Activated CD4-positive, alpha-beta memory T cell treated with anti-CD3 and anti-CD28 coated beads, Interleukin-2, amount 10 ng/mL, durations not matched to agents 7 days and 5 days (primary cell): ENCODE measurements around the gene TROAP. TPM values are rescaled to one million over a fixed set of nuclear protein-coding genes. Genes with fewer than 3 reads are reported as not detected.

ENCODE experiments used
- CTCF ChIA-PET: fragments of 350-600 bp; sonication (Branson Sonifier 250); formaldehyde crosslinking; loops from one replicate; lab custom pipeline; 2021; ENCODE audit warnings: antibody characterized with exemption, inconsistent platforms; lab: Charles Lee
- POLR2A ChIA-PET: fragments of 350-600 bp; sonication (Branson Sonifier 250); formaldehyde crosslinking; loops from one replicate; lab custom pipeline; 2021; ENCODE audit warnings: antibody characterized with exemption; lab: Charles Lee
- DNase-seq: peaks from one replicate; pipeline ENCODE4 v3.0.0-alpha.2; 2020
- H3K27ac Mint-ChIP-seq: one replicate; pipeline ENCODE4 v1.8.0; 2021; ENCODE audit warnings: mild to moderate bottlenecking, mixed read lengths
- H3K27me3 Mint-ChIP-seq: one replicate; pipeline ENCODE4 v1.8.0; 2021; ENCODE audit warnings: mixed read lengths
- H3K36me3 Mint-ChIP-seq: one replicate; pipeline ENCODE4 v1.8.0; 2021; ENCODE audit warnings: low read depth, mixed read lengths
- H3K4me1 Mint-ChIP-seq: one replicate; pipeline ENCODE4 v1.8.0; 2021; ENCODE audit warnings: mixed read lengths
- H3K4me3 Mint-ChIP-seq: one replicate; pipeline ENCODE4 v1.8.0; 2021; ENCODE audit warnings: mild to moderate bottlenecking, mixed read lengths
- H3K9me3 Mint-ChIP-seq: one replicate; pipeline ENCODE4 v1.8.0; 2021; ENCODE audit warnings: mixed read lengths
- total RNA-seq, 2 experiments: library from RNA; stranded (reverse); gene quantifications; one replicate each; pipeline ENCODE4 v1.2.3, GENCODE V29; 2021

TROAP gene
- total RNA-seq, 2 experiments from 2014 or later: 75.1 to 79.5 TPM

- no peak overlapping the region for H3K27ac Mint-ChIP-seq
- H3K27me3 Mint-ChIP-seq: peaks cover 38% of the 10 kb centered on the region
- ChIA-PET CTCF (interaction anchor here (6.0 to 14.1 kb wide), 2 partner anchors 58 to 65 kb away, joined by 52 to 161 read pairs; partner anchors contain the start of gene DNAJC22), POLR2A (interaction anchor here (1.2 to 1.3 kb wide), 2 partner anchors 14 to 19 kb away, joined by 3 to 4 read pairs; partner anchors contain the start of gene TUBA1C)
- H3K36me3 Mint-ChIP-seq: no peaks in the 10 kb centered on the region
- H3K4me1 Mint-ChIP-seq: peaks cover 8% of the 10 kb centered on the region
- H3K4me3 Mint-ChIP-seq: no peak overlapping the region
- no peaks in the 10 kb centered on the region for H3K9me3 Mint-ChIP-seq
- no peak for DNase-seq
These were observed 38.4 kb upstream of the TROAP start for GRCh38 chr12:49284672-49285071.

GRCh38 chr12:49287876-49288275, 35.2 kb upstream of the TROAP start:
- no peak overlapping the region for H3K4me3 Mint-ChIP-seq
- CTCF ChIA-PET: interaction anchor here (1.0 to 14.1 kb wide), 12 partner anchors 9 to 79 kb away, joined by 3 to 161 read pairs (median 7); partner anchors contain the start of genes C1QL4, DNAJC22, SPATS2 and TROAP
- H3K9me3 Mint-ChIP-seq: no peaks in the 10 kb centered on the region
- H3K27ac Mint-ChIP-seq: no peak overlapping the region
- peaks cover 34% of the 10 kb centered on the region for H3K27me3 Mint-ChIP-seq
- POLR2A ChIA-PET: interaction anchor here (1.2 to 1.7 kb wide), 2 partner anchors 35 to 54 kb away, joined by 7 read pairs; partner anchors contain the start of gene TROAP
- no peak for DNase-seq
- no peaks in the 10 kb centered on the region for H3K36me3 Mint-ChIP-seq
- H3K4me1 Mint-ChIP-seq: peaks cover 8% of the 10 kb centered on the region

- Mint-ChIP-seq H3K36me3 (no peaks in the 10 kb centered on the region), H3K27ac (no peak overlapping the region), H3K27me3 (peaks cover 34% of the 10 kb centered on the region), H3K4me3 (no peak overlapping the region), H3K9me3 (no peaks in the 10 kb centered on the region), H3K4me1 (peaks cover 8% of the 10 kb centered on the region)
- POLR2A ChIA-PET: interaction anchor here (0.6 to 2.0 kb wide), 5 partner anchors 34 to 218 kb away, joined by 3 to 8 read pairs (median 7); partner anchors contain the start of genes DNAJC22 and TROAP
- CTCF ChIA-PET: interaction anchor here (0.6 to 14.1 kb wide), 25 partner anchors 9 to 510 kb away, joined by 3 to 161 read pairs (median 5); partner anchors contain the start of genes C1QL4, DNAJC22, SPATS2 and TROAP
- DNase-seq: peak; percentile 77
These were observed 34.6 kb upstream of the TROAP start for GRCh38 chr12:49288412-49288853.

GRCh38 chr12:49288922-49289555, 34.0 kb upstream of the TROAP start:
- H3K27me3 Mint-ChIP-seq: peaks cover 38% of the 10 kb centered on the region
- POLR2A ChIA-PET: interaction anchor here (0.6 to 2.0 kb wide), 7 partner anchors 34 to 218 kb away, joined by 3 to 8 read pairs (median 3); partner anchors contain the start of genes C1QL4, DNAJC22, SPATS2 and TROAP
- no peaks in the 10 kb centered on the region for H3K9me3 Mint-ChIP-seq
- H3K27ac Mint-ChIP-seq: no peak overlapping the region
- H3K36me3 Mint-ChIP-seq: no peaks in the 10 kb centered on the region
- peaks cover 8% of the 10 kb centered on the region for H3K4me1 Mint-ChIP-seq
- CTCF ChIA-PET: interaction anchor here (0.5 to 14.1 kb wide), 27 partner anchors 8 to 511 kb away, joined by 3 to 161 read pairs (median 4); partner anchors contain the start of genes C1QL4, DNAJC22, SPATS2 and TROAP
- H3K4me3 Mint-ChIP-seq: no peak overlapping the region
- DNase-seq: no peak

- DNase-seq: no peak
- Mint-ChIP-seq H3K27me3 (peaks cover 55% of the 10 kb centered on the region), H3K9me3 (no peaks in the 10 kb centered on the region), H3K36me3 (no peaks in the 10 kb centered on the region), H3K27ac (no peak overlapping the region), H3K4me3 (no peak overlapping the region), H3K4me1 (peaks cover 28% of the 10 kb centered on the region)
- ChIA-PET CTCF (interaction anchor here (0.6 to 14.1 kb wide), 8 partner anchors 10 to 252 kb away, joined by 3 to 161 read pairs (median 5); partner anchors contain the start of genes C1QL4 and DNAJC22), POLR2A (interaction anchor here (1.0 to 4.0 kb wide), 2 partner anchors 44 to 73 kb away, joined by 3 to 17 read pairs; partner anchors contain the start of gene C1QL4)
These were observed 30.4 kb upstream of the TROAP start for GRCh38 chr12:49292729-49293055.

GRCh38 chr12:49293056-49293956, 29.7 kb upstream of the TROAP start:
- Mint-ChIP-seq H3K9me3 (no peaks in the 10 kb centered on the region), H3K27ac (no peak overlapping the region), H3K4me1 (peaks cover 31% of the 10 kb centered on the region), H3K27me3 (peaks cover 55% of the 10 kb centered on the region), H3K4me3 (no peak overlapping the region), H3K36me3 (no peaks in the 10 kb centered on the region)
- DNase-seq: no peak
- CTCF ChIA-PET: interaction anchor here (0.6 to 14.1 kb wide), 9 partner anchors 9 to 65 kb away, joined by 3 to 161 read pairs (median 6); partner anchors contain the start of genes C1QL4 and DNAJC22
- POLR2A ChIA-PET: interaction anchor here (0.7 to 4.0 kb wide), 7 partner anchors 27 to 207 kb away, joined by 3 to 17 read pairs (median 7); partner anchors contain the start of genes C1QL4, DNAJC22, TROAP and TUBA1B

- H3K36me3 Mint-ChIP-seq: no peaks in the 10 kb centered on the region
- H3K27ac Mint-ChIP-seq: no peak overlapping the region
- peaks cover 54% of the 10 kb centered on the region for H3K27me3 Mint-ChIP-seq
These were observed 28.8 kb upstream of the TROAP start for GRCh38 chr12:49294086-49294803.

GRCh38 chr12:49294804-49295081, 28.3 kb upstream of the TROAP start:
- Mint-ChIP-seq H3K4me3 (no peak overlapping the region), H3K27me3 (peaks cover 54% of the 10 kb centered on the region)
- CTCF ChIA-PET: interaction anchor here (0.7 to 14.1 kb wide), 15 partner anchors 20 to 442 kb away, joined by 3 to 161 read pairs (median 5); partner anchors contain the start of genes C1QL4, DNAJC22 and TROAP

More at GRCh38 chr12:49294086-49294803, 28.8 kb upstream of the TROAP start:
- Mint-ChIP-seq H3K4me3 (no peak overlapping the region), H3K4me1 (peaks cover 31% of the 10 kb centered on the region), H3K9me3 (no peaks in the 10 kb centered on the region)
- DNase-seq: no peak
- CTCF ChIA-PET: interaction anchor here (0.7 to 14.1 kb wide), 11 partner anchors 25 to 441 kb away, joined by 3 to 161 read pairs (median 6); partner anchors contain the start of genes C1QL4, DNAJC22 and TROAP
- POLR2A ChIA-PET: interaction anchor here (0.7 to 4.0 kb wide), 13 partner anchors 10 to 208 kb away, joined by 3 to 21 read pairs (median 6); partner anchors contain the start of genes C1QL4, DNAJC22, TROAP and TUBA1B

GRCh38 chr12:49295082-49295936, 27.7 kb upstream of the TROAP start, which contains the start of gene PRPH:
Gene PRPH (plus strand): TSS chr12:49295147. CDS start chr12:49295201, 54 bp downstream.
- Mint-ChIP-seq H3K9me3 (no peaks in the 10 kb centered on the region), H3K4me1 (peaks cover 31% of the 10 kb centered on the region), H3K27me3 (peaks cover 54% of the 10 kb centered on the region), H3K4me3 (no peak within 1 kb of the TSS), H3K36me3 (no peaks in the 10 kb centered on the region), H3K27ac (no peak within 1 kb of the TSS)
- CTCF ChIA-PET: interaction anchor here (0.7 to 14.1 kb wide), 16 partner anchors 20 to 442 kb away, joined by 3 to 161 read pairs (median 4); partner anchors contain the start of genes C1QL4, DNAJC22 and TROAP
- no peak for DNase-seq
- POLR2A ChIA-PET: interaction anchor here (0.7 to 4.0 kb wide), 13 partner anchors 9 to 165 kb away, joined by 3 to 21 read pairs (median 5); partner anchors contain the start of genes C1QL4, DNAJC22, TROAP and TUBA1B

More at GRCh38 chr12:49294804-49295081, 28.3 kb upstream of the TROAP start:
- no peak for DNase-seq
- POLR2A ChIA-PET: interaction anchor here (0.7 to 4.0 kb wide), 12 partner anchors 9 to 164 kb away, joined by 3 to 21 read pairs (median 6); partner anchors contain the start of genes C1QL4, DNAJC22, TROAP and TUBA1B
- H3K4me1 Mint-ChIP-seq: peaks cover 31% of the 10 kb centered on the region
- H3K9me3 Mint-ChIP-seq: no peaks in the 10 kb centered on the region
- no peak overlapping the region for H3K27ac Mint-ChIP-seq
- no peaks in the 10 kb centered on the region for H3K36me3 Mint-ChIP-seq

GRCh38 chr12:49296034-49296835, 26.8 kb upstream of the TROAP start:
- Mint-ChIP-seq H3K27ac (no peak overlapping the region), H3K4me1 (peaks cover 34% of the 10 kb centered on the region), H3K4me3 (peak overlapping the region; percentile 62), H3K27me3 (peaks cover 53% of the 10 kb centered on the region), H3K9me3 (no peaks in the 10 kb centered on the region), H3K36me3 (no peaks in the 10 kb centered on the region)
- POLR2A ChIA-PET: interaction anchor here (1.2 to 4.0 kb wide), 6 partner anchors 26 to 70 kb away, joined by 3 to 21 read pairs (median 11); partner anchors contain the start of genes C1QL4, TROAP and TUBA1C
- DNase-seq: peak; percentile 68
- CTCF ChIA-PET: interaction anchor here (1.1 to 14.1 kb wide), 19 partner anchors 7 to 231 kb away, joined by 3 to 161 read pairs (median 6); partner anchors contain the start of genes C1QL4, DNAJC22 and TROAP
